T-helper 2 cell treated with Interferon-gamma antibody and Interleukin-4, amounts not matched to agents 5 μg/mL and 100 μg/mL, for 36 hours (primary cell): Measurements from ENCODE around the gene TMEM86B.

Source experiments
- DNase-seq: peaks from one replicate; pipeline ENCODE4 v3.0.0; 2021; ENCODE audit warnings: low spot score
- H3K27ac Mint-ChIP-seq: one replicate; pipeline ENCODE4 v1.8.0; 2021; ENCODE audit warnings: mild to moderate bottlenecking, mixed read lengths
- H3K27me3 Mint-ChIP-seq: one replicate; pipeline ENCODE4 v1.8.0; 2021; ENCODE audit warnings: low read depth, mixed read lengths
- H3K36me3 Mint-ChIP-seq: one replicate; pipeline ENCODE4 v1.8.0; 2021; ENCODE audit warnings: low read depth, mixed read lengths
- H3K4me1 Mint-ChIP-seq: one replicate; pipeline ENCODE4 v1.8.0; 2021; ENCODE audit warnings: low read depth, mixed read lengths
- H3K4me3 Mint-ChIP-seq: one replicate; pipeline ENCODE4 v1.8.0; 2022; ENCODE audit warnings: mild to moderate bottlenecking, moderate library complexity, mixed read lengths
- H3K9me3 Mint-ChIP-seq: one replicate; pipeline ENCODE4 v1.8.0; 2021; ENCODE audit warnings: mixed read lengths

TMEM86B gene

GRCh38 chr19:55264531-55264930 lies 36.0 kb upstream of the TMEM86B start:
- Mint-ChIP-seq H3K27ac (no peak overlapping the region), H3K27me3 (no peaks in the 10 kb centered on the region), H3K4me1 (peaks cover 10% of the 10 kb centered on the region), H3K36me3 (peaks cover 11% of the 10 kb centered on the region), H3K9me3 (peaks cover 8% of the 10 kb centered on the region), H3K4me3 (no peak overlapping the region)
- no peak for DNase-seq

DNA sequence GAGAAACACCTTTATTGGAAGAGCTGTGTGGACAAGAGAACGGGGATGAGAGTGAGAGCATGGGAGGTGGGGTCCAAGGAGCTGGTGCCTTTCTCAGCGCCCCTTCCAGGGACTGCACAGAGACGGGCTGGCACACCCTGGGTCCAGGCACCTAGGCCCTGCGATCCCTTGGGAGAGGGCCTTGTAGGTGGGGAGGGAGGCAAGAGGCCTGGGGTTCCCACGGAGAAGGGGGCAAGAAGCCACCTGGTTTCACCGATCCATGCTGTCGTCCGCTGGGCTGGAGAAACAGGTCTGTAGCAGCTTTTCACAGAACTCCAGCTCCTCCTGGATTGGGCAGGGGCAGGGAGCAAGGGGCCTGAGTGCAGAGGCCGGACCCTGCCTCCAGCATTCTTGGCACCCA lies 33.8 kb upstream of the TMEM86B start:
- Mint-ChIP-seq H3K27ac (no peak overlapping the region), H3K4me1 (peaks cover 14% of the 10 kb centered on the region), H3K4me3 (no peak overlapping the region), H3K9me3 (peaks cover 8% of the 10 kb centered on the region), H3K27me3 (no peaks in the 10 kb centered on the region), H3K36me3 (peaks cover 16% of the 10 kb centered on the region)
- no peak for DNase-seq

DNA sequence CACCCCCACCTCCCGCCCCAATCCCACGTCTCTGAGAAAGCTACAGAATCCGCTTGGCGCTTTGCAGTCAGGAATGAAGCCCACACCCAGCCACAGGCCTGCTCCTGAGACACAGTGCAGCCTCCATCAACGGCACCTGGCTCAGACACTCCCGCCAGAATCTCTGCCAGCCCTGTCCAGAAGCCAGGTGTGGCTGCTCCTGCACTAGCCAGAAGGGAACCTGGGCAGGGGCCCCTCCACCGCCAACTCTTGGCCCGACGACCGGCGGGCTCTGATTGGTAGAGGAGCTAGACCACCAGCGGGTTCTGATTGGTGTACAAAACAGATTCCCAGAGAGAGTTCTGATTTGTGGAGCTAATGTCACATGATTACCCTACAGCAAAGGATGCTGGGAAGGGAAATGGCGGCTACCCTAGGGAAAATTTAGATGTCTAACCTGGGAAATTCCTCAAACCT lies 33.1 kb upstream of the TMEM86B start:
- H3K27me3 Mint-ChIP-seq = no peaks in the 10 kb centered on the region
- no peak overlapping the region for H3K4me3 Mint-ChIP-seq
- peaks cover 21% of the 10 kb centered on the region for H3K4me1 Mint-ChIP-seq
- H3K27ac Mint-ChIP-seq = no peak overlapping the region
- DNase-seq = no peak
- peaks cover 20% of the 10 kb centered on the region for H3K36me3 Mint-ChIP-seq
- peaks cover 6% of the 10 kb centered on the region for H3K9me3 Mint-ChIP-seq

DNA sequence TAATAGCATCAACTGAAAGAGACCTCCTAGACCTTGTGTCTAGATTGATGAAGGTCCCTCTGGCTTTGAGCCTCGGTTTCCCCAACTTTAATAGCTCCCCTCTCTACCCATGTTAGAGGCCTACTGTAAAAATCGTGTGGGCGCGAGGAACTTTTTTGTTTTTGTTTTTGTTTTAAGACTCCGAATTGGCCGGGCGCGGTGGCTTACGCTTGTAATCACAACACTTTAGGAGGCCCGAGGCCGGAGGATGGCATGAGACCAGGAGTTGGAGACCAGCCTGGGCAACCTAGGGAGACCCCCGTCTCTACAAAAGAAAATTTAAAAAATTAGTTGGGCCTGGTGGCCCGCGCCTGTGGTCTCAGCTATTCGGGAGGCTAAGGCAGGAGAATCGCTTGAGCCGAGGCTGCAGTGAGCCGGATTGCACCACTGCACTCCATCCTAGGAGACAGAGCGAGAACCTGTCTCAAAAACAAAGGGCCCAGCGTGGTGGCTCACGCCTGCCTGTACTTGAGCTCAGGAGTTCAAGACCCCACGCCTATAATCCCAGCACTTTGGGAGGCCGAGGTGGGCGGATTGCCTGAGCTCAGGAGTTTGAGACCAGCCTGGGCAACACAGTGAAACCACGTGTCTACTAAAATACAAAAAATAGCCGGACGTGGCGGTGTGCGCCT lies 31.1 kb upstream of the TMEM86B start:
- peak overlapping the region; percentile 94 for H3K4me3 Mint-ChIP-seq
- no peaks in the 10 kb centered on the region for H3K9me3 Mint-ChIP-seq
- H3K4me1 Mint-ChIP-seq = peaks cover 37% of the 10 kb centered on the region
- no peaks in the 10 kb centered on the region for H3K27me3 Mint-ChIP-seq
- no peak for DNase-seq
- H3K36me3 Mint-ChIP-seq = peaks cover 33% of the 10 kb centered on the region
- peak overlapping the region; percentile 96 for H3K27ac Mint-ChIP-seq

DNA sequence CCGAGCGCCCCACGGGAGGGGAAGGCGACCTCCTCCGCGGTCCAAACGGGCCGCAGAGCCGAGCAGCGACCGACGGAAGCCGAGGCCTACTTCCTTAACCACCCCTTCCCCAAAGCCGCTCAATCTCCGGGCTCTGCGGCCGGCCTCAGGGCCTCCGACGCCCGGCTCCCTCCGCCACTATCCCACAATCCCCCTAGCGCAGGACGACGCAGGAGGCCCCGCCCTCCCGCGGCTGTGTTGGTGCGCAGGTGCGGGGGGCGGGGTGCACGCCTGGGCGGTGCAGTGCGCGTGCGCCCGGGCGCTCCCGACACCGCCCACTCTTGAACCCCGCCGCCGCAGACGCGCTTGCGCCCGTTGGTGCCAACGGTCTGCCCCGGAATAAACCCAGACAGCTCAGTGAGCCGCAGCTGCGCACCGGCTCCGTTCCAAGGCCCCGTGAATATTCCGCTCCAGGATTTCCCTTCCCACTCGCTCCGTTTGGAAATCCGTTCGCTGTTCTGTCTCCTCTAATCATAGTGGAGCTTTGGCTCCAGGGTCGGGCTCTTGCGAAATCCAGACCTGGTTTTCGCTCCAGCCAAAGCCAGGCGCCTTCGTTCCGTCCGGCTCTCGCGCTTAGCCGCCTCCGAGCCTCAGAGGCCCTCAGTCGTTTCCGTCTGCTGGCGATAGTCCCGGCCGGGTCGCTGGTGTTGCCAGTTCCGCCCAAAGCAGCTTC lies 30.4 kb upstream of the TMEM86B start, which contains the start of gene PPP6R1:
Gene PPP6R1 (minus strand): TSS at position 190 of the 712 bp plus-strand sequence. CDS start 11,914 bp downstream, outside the sequence.
- Mint-ChIP-seq H3K4me1 (peaks cover 41% of the 10 kb centered on the region), H3K36me3 (peaks cover 39% of the 10 kb centered on the region), H3K9me3 (no peaks in the 10 kb centered on the region), H3K4me3 (peak within 1 kb of the TSS; percentile 99), H3K27ac (peak within 1 kb of the TSS; percentile 98), H3K27me3 (no peaks in the 10 kb centered on the region)
- peak; percentile 97 for DNase-seq

DNA sequence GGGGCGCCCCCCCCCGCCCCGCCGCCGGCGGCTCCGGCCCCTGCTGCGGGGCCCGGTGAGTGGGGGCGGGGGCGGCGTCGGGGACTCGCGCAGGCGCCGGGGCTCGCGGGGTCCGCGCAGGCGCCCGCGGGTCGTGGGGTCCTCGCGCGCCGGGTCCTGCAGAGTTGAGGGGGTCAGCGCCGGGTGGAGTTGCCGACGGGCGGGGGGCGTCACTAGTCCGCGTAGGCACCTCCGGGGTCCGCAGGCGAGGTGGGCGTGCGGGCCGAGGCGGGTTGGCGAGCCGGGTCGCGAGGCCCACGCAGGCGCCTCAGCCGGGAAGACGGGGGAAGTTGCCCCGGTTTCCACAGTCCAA lies 29.9 kb upstream of the TMEM86B start:
- peaks cover 45% of the 10 kb centered on the region for H3K36me3 Mint-ChIP-seq
- no peaks in the 10 kb centered on the region for H3K27me3 Mint-ChIP-seq
- H3K27ac Mint-ChIP-seq = peak overlapping the region; percentile 96
- H3K9me3 Mint-ChIP-seq = no peaks in the 10 kb centered on the region
- no peak for DNase-seq
- H3K4me3 Mint-ChIP-seq = peak overlapping the region; percentile 94
- H3K4me1 Mint-ChIP-seq = peaks cover 47% of the 10 kb centered on the region

GRCh38 chr19:55257461-55258420 lies 29.2 kb upstream of the TMEM86B start:
- DNase-seq = peak; percentile 27
- Mint-ChIP-seq H3K4me3 (peak overlapping the region; percentile 99), H3K9me3 (no peaks in the 10 kb centered on the region), H3K36me3 (peaks cover 46% of the 10 kb centered on the region), H3K27me3 (no peaks in the 10 kb centered on the region), H3K27ac (peak overlapping the region; percentile 98), H3K4me1 (peaks cover 53% of the 10 kb centered on the region)

DNA sequence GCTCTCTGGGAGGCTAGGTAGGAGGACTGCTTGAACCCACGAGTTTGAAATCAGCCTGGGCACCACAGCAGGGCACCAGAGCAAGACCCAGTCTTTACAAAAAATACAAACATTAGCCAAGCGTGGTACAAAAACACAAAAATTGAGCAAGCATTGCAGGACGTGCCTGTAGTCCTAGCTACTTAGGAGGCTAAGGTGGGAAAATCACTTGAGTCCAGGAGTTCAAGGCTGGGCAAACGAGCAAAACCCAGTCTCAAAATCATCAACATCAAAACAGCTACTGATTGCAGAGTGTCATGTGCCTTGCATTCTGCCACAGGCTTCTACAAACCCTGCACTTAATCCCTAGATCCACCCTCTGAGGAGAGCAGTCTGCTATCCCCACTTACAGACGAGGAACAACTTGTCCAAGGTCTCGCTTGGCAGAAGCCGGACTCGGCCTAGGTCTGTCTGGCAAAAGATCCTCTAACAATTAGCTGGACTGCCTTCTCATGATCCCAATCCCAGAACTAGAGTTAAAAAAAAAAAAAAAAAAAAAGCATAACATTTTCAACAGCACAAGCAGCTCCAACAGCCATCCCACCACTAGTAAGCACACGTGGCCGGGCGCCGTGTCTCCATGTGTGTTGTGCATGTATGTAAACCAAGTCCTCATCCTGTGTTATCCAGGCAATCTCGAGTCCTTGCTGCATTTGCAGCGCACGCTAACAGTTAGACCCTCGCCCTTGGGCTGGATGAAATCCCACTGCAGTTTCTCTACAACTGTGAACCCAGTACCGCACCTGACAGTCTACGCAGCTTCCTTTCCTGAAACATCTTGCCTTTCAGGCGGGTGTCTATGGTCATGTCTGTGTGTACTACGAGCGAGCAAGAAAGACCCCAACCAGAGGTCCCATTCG lies 28.2 kb upstream of the TMEM86B start:
- Mint-ChIP-seq H3K4me1 (peaks cover 54% of the 10 kb centered on the region), H3K36me3 (peaks cover 47% of the 10 kb centered on the region), H3K9me3 (no peaks in the 10 kb centered on the region), H3K27me3 (no peaks in the 10 kb centered on the region), H3K4me3 (peak overlapping the region; percentile 99), H3K27ac (peak overlapping the region; percentile 98)
- no peak for DNase-seq

DNA sequence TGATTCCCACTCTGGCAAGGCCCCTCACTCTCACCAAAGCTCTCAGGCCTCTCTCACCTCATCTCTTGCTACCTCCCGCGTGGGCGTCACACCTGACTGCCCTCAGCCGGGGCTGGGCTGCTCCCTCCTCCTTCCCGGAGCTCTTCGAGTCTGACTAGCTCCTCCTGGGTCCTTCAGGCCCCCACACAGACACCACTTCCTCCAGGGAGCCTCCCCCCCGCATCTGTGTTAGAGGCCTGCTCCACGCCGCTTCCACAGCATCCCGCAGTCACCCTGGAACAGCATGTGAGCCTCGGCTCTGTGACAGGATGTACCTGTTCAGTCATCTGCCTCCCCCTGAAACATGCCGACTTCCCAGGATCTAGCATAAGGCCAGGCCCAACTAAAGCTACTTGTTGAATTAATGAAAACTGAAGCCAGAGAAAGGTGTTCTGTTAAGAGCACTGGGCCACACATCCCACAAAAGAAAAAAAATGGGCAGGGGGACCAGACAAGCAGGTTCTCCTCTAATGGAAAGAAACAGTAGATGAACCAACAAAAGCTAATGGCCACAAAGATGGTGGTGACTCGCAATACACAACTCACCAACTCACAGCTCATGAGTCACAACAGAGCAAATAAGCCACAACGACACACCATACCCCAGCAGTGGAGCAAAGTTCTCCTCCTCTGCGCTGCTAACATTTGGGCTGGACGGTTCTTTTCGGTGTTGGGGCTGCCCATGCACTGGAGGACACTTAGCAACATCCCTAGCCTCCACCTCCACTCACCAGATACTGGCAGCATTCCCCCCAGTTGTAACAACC lies 27.3 kb upstream of the TMEM86B start:
- H3K4me3 Mint-ChIP-seq = peak overlapping the region; percentile 99
- H3K4me1 Mint-ChIP-seq = peaks cover 64% of the 10 kb centered on the region
- H3K27me3 Mint-ChIP-seq = no peaks in the 10 kb centered on the region
- peaks cover 56% of the 10 kb centered on the region for H3K36me3 Mint-ChIP-seq
- no peaks in the 10 kb centered on the region for H3K9me3 Mint-ChIP-seq
- DNase-seq = peak; percentile 43
- H3K27ac Mint-ChIP-seq = peak overlapping the region; percentile 98

DNA sequence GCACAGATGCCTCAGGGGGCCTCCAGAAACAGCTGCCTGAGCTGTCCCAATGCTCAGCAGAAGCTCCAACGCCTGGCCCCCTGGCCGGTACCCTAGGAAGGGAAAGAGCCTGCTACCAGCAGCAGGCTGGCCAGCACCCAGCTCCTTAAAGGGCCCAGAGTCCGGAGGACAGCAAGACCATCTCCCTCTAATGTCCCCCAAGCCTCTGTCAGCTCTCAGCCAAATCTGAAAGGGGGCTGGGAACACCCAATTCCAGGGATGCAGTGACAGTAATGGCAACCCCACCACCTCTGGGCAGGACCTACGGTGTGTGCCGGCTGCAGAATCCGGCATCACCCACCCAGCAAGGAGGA lies 26.0 kb upstream of the TMEM86B start:
- H3K36me3 Mint-ChIP-seq = peaks cover 58% of the 10 kb centered on the region

DNA sequence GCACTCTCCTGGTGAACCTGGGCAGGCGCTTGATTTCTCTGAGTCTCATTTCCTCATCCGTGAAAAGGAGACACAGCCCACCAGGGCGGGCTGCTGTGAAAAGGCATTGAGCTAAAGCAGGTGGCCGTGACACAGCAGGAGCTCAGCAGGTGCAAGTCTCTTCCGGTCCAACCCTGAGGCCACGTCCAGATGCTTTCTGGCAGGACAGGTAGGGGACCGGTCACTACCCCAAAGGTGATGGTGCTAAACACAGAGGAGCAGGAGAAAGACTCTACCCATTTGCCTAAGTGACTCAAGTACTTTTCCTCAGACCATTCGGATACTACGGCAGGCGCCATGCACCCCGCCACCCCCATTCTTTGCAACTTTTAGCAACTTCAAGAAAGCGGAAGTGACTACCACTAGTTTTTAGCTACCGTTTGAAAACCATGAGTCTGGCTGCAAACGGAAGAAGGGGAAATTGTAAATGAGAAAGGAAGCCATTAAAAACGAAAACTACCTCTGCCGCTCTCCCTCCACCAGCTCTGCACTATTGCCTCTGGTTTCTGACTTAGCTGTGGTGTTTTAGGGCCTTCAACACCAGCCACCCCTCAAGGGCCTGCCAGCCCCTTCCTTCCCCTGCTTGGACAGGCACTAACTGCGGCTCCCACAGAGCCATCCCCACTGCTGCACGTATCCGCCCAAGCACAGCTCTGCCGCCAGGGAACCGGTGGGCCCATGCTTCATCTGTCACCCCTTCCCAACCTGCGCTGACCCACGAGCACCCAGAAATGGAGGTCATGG lies 25.5 kb upstream of the TMEM86B start:
- peak overlapping the region; percentile 99 for H3K4me3 Mint-ChIP-seq
- peaks cover 59% of the 10 kb centered on the region for H3K36me3 Mint-ChIP-seq
- no peaks in the 10 kb centered on the region for H3K9me3 Mint-ChIP-seq
- H3K4me1 Mint-ChIP-seq = peaks cover 54% of the 10 kb centered on the region
- peak overlapping the region; percentile 98 for H3K27ac Mint-ChIP-seq
- H3K27me3 Mint-ChIP-seq = no peaks in the 10 kb centered on the region
- DNase-seq = peak; percentile 57

More for the DNA sequence above, 26.0 kb upstream of the TMEM86B start:
- no peak for DNase-seq
- Mint-ChIP-seq H3K27ac (peak overlapping the region; percentile 98), H3K4me3 (peak overlapping the region; percentile 99), H3K27me3 (no peaks in the 10 kb centered on the region), H3K9me3 (no peaks in the 10 kb centered on the region), H3K4me1 (peaks cover 57% of the 10 kb centered on the region)
